AG09319 (cell line): ENCODE data around the gene SETD2.

ENCODE experiments used
- DNase-seq: peaks from one replicate; pipeline ENCODE4 v3.0.0-alpha.2; 2010; ENCODE audit warnings: low read depth; ENCODE audit errors: extremely low read depth
- TF ChIP-seq, protein P1 (sequence below): IDR thresholded peaks from 2 replicates; pipeline ENCODE4 v1.5.1; 2011; ENCODE audit warnings: low read depth, mild to moderate bottlenecking, inconsistent platforms, low read length, moderate library complexity

The SETD2 gene

DNA sequence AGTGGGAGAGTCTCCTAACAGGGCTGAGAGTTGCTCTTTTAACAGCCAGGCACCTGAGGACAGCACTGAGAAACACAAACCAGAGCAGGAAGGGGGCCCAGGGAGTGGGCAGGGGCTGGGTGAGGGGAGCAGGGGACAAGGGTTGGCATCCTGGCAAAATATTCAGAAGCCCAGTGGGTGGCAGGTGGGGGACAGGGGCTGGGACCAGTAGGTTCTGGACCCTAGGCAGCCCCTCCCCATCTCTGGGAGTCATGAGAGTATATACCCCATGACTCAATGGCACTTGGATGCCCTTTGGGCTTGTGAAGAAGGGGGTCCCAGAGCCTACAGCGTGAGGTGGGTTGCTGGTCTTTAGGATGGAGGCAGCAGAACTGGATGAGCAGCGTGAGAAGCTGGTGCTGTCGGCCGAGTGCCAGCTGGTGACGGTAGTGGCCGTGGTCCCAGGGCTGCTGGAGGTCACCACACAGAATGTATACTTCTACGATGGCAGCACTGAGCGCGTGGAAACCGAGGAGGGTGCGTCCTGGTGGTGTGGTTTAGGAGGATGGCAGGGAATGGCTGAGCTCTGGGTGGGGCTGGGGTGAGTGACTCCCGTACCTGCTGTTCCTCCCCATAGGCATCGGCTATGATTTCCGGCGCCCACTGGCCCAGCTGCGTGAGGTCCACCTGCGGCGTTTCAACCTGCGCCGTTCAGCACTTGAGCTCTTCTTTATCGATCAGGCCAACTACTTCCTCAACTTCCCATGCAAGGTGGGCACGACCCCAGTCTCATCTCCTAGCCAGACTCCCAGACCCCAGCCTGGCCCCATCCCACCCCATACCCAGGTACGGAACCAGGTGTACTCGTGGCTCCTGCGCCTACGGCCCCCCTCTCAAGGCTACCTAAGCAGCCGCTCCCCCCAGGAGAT lies 160.2 kb downstream of the SETD2 start:
- no peak for DNase-seq
- TF ChIP-seq, protein P1, sequence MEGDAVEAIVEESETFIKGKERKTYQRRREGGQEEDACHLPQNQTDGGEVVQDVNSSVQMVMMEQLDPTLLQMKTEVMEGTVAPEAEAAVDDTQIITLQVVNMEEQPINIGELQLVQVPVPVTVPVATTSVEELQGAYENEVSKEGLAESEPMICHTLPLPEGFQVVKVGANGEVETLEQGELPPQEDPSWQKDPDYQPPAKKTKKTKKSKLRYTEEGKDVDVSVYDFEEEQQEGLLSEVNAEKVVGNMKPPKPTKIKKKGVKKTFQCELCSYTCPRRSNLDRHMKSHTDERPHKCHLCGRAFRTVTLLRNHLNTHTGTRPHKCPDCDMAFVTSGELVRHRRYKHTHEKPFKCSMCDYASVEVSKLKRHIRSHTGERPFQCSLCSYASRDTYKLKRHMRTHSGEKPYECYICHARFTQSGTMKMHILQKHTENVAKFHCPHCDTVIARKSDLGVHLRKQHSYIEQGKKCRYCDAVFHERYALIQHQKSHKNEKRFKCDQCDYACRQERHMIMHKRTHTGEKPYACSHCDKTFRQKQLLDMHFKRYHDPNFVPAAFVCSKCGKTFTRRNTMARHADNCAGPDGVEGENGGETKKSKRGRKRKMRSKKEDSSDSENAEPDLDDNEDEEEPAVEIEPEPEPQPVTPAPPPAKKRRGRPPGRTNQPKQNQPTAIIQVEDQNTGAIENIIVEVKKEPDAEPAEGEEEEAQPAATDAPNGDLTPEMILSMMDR, result no peak

DNA sequence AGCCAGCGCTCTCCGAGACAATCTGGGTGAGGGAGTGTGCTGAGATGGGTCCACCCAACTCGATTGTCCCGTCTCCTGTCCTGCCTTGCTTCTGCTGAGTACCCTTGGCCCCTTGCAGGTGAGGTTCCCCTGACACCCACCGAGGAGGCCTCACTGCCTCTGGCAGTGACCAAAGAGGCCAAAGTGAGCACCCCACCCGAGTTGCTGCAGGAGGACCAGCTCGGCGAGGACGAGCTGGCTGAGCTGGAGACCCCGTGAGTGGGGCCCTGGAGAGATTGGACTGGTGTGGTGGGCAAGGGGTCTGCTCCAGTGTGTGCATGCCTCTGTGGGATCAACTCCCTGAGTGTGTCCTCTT lies 160.9 kb downstream of the SETD2 start:
- DNase-seq, result no peak
- TF ChIP-seq, protein P1, result no peak

GRCh38 chr3:47002171-47003055 lies 161.5 kb downstream of the SETD2 start:
- TF ChIP-seq, protein P1, result no peak
- DNase-seq, result no peak

DNA sequence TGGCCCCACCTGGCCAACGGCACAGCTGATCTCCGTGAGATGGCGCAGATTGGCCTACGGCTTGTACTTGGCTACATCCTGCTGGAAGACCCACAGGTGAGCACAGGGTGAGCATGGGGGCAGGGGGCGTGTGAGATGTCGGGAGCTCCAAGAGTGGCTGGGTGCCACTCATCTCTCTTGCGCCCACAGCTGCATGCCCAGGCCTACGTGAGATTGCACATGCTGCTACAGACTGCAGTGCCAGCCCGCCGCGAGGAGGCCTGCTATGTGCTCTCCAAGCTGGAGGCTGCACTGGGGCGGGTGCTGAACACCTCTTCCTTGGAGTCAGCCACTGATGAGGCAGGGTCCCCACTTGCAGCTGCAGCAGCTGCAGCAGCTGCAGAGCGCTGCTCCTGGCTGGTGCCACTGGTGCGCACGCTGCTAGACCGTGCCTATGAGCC lies 162.2 kb downstream of the SETD2 start:
- DNase-seq, result no peak
- TF ChIP-seq, protein P1, result no peak

- no peak for DNase-seq
- TF ChIP-seq, protein P1, result no peak
Measured at GRCh38 chr3:47000922-47001730, 162.8 kb downstream of the SETD2 start.

DNA sequence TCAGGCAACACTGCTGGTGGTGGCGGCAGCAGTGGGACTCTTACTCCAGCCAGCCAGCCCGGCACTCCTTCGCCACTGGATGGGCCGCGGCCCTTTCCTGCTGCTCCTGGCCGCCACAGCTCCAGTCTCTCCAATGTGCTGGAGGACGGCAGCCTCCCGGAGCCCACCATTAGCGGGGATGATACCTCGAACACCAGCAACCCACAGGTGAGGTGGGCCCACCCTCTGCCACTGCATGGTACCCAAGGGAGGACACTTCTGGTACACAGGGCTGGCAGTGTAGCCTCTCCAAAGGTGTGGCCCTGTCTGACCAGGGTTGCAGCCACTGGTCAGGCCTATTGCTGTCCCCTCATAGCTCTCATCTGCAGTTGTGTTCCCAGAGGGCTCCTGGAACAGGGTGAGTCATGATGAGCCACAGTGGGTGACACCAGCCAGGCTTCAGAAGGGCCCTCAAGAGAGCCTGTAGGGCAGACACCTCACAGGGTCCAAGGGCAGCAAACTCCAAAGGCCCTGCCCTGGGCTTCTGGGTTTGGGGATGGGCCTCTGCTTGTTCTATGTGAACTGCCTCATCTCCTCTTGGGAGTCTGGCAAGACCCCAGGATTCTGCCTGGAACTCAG lies 163.6 kb downstream of the SETD2 start:
- TF ChIP-seq, protein P1, result no peak
- no peak for DNase-seq
